ENCODE data around the gene NRCAM. TPM values are rescaled to one million over a fixed set of nuclear protein-coding genes. Genes with fewer than 3 reads are reported as not detected.

NRCAM gene
- total and polyA plus RNA-seq, 12 donors = 71.6 to 222 (median 148) TPM

GRCh38 chr7:108322046-108322445, 134.2 kb downstream of the NRCAM start:
- Histone ChIP-seq H3K27me3 (no peaks in the 10 kb centered on the region), H3K36me3 (replicated peaks in 1 of 2) (no peaks in the 10 kb centered on the region), H3K4me3 (no peak overlapping the region), H3K27ac (no peak overlapping the region), H3K4me1 (replicated peaks in 1 of 2) (peaks cover 5 to 31% of the 10 kb centered on the region in 2 donors), H3K9me3 (replicated peaks in 1 of 3) (no peaks in the 10 kb centered on the region)
- no peak for DNase-seq
- WGBS, 4 donors = 69 to 77% (median 73%) methylated on average over 2 of the region's 2 CpGs
- intact Hi-C loops (cut with DNase I) = no loop called here
- no peak for TF ChIP-seq POLR2A (IDR thresholded peaks at IDR 0.05)

DNA sequence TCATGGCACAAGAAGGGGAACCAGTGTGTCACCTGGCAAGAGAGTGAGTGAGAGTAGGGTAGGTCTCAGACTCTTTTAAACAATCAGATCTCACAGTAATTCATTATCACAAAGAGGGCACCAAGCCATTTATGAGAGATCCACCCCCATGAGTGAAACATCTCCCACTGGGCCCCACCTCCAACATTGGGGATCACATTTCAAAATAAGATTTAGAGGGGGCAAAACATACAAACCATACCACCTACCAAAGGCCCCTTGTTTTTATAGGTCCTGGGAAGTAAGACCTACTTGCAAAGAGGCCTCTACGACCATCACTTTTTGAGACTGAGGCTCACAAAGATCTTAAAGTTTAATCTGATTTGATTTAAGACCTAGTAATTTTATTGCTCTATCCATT, 134.9 kb downstream of the NRCAM start:
- Histone ChIP-seq H3K27ac (no peak overlapping the region), H3K9me3 (replicated peaks in 1 of 3) (no peaks in the 10 kb centered on the region), H3K4me1 (replicated peaks in 1 of 2) (peaks cover 5 to 24% of the 10 kb centered on the region in 2 donors), H3K36me3 (replicated peaks in 1 of 2) (no peaks in the 10 kb centered on the region), H3K4me3 (no peak overlapping the region), H3K27me3 (no peaks in the 10 kb centered on the region)
- WGBS, 4 donors = 91 to 97% (median 94%) methylated on average over 1 of the region's 1 CpG
- TF ChIP-seq POLR2A (IDR thresholded peaks at IDR 0.05) (no peak), CTCF (IDR thresholded peaks at IDR 0.05) (no peak)
- intact Hi-C loops (cut with DNase I) = no loop called here
- DNase-seq = no peak

DNA sequence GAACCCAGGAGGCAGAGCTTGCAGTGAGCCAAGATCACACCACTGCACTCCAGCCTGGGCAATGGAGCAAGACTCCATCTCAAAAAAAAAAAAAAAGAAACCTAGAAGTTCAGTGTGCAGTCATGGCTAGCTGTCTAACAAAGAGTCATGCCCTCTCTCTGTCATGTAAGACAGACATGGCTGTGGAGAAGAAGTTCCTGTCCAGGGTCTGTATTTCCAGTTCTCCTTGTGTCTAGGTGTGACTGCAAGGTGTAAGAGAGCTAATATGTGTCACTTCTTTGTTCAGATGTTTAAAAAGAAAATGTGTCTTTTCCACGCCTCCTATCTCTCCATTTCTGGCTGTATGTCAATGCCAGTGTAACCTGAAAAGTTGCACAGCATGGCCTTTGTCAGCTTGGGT, 139.5 kb downstream of the NRCAM start:
- Histone ChIP-seq H3K4me1 (replicated peaks in 1 of 2) (peaks cover 3 to 26% of the 10 kb centered on the region in 2 donors), H3K27ac (no peak overlapping the region), H3K36me3 (replicated peaks in 1 of 2) (no peaks in the 10 kb centered on the region), H3K27me3 (no peaks in the 10 kb centered on the region), H3K9me3 (replicated peaks in 1 of 3) (no peaks in the 10 kb centered on the region), H3K4me3 (no peak overlapping the region)
- no peak for DNase-seq
- TF ChIP-seq CTCF (IDR thresholded peaks at IDR 0.05) (no peak), POLR2A (IDR thresholded peaks at IDR 0.05) (no peak)
- WGBS, 4 donors = 88 to 94% (median 93%) methylated on average over 1 of the region's 1 CpG
- intact Hi-C loops (cut with DNase I) = no loop called here

DNA sequence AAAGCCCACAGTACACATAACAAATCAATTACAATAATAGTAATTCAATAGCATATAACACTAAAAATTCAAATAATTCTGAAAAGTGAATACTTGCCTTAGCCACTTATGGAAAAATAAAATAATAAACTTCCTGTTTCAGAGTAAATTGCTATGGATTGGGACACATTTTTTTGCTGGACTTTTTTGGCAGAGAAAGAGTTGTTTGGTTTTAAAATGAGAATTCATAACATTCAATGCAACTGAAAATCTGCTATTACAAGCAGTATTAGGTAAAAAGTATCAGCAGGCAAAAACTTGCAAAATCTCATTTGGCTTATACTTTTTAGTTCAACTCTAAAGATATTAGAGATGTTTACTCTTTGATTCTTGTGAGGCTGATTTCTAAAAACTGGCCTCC, 141.7 kb downstream of the NRCAM start:
- no peak for DNase-seq
- Histone ChIP-seq H3K4me1 (replicated peaks in 1 of 2) (peaks cover 3 to 33% of the 10 kb centered on the region in 2 donors), H3K4me3 (no peak overlapping the region), H3K27ac (no peak overlapping the region), H3K27me3 (no peaks in the 10 kb centered on the region), H3K36me3 (replicated peaks in 1 of 2) (no peaks in the 10 kb centered on the region), H3K9me3 (replicated peaks in 1 of 3) (no peaks in the 10 kb centered on the region)
- intact Hi-C loops (cut with DNase I) = no loop called here
- TF ChIP-seq POLR2A (IDR thresholded peaks at IDR 0.05) (no peak), CTCF (IDR thresholded peaks at IDR 0.05) (no peak)

DNA sequence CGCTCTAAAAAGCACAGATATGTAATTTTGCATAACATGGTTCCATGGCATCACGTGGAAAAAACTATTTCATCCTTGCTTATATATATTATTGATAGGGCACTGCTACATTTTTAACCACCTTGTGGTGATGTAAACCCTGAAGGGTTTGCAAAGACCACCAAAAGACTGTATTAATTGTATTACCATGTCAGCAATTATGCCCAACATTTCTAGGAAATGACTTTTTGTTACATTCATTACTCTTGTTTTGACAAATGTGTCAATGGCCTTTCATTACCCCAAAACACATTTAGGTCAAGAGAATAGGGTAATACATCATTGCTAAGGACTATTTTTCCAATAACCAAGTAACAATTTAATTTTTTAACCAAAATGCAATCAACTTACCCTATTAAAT, 142.2 kb downstream of the NRCAM start:
- no peak for TF ChIP-seq CTCF (IDR thresholded peaks at IDR 0.05)
- no peak for TF ChIP-seq POLR2A (IDR thresholded peaks at IDR 0.05)

More for the DNA sequence above, 142.2 kb downstream of the NRCAM start:
- DNase-seq = no peak
- no peak overlapping the region for H3K27ac ChIP-seq
- WGBS, 4 donors = 86 to 96% (median 89%) methylated on average over 2 of the region's 2 CpGs
- no peak overlapping the region for H3K4me3 ChIP-seq
- H3K27me3 ChIP-seq = no peaks in the 10 kb centered on the region
- no peaks in the 10 kb centered on the region for H3K36me3 ChIP-seq (replicated peaks in 1 of 2)
- H3K4me1 ChIP-seq (replicated peaks in 1 of 2) = peaks cover 3 to 38% of the 10 kb centered on the region in 2 donors
- no peaks in the 10 kb centered on the region for H3K9me3 ChIP-seq (replicated peaks in 1 of 3)
- intact Hi-C loops (cut with DNase I) = no loop called here

All from adrenal gland (tissue), 12 donors.